Measurements from ENCODE around the gene RXFP3. TPM values are rescaled to one million over a fixed set of nuclear protein-coding genes. Genes with fewer than 3 reads are reported as not detected.
A peak's percentile ranks its signal among the peaks of the same experiment; 100 is the strongest.

Gene RXFP3
- total and polyA plus RNA-seq, 2 of the 8 experiments (the other 6 are each of a cell fraction or from before 2014, with no cell fraction given) = 0.15 TPM; not detected in 1

DNA sequence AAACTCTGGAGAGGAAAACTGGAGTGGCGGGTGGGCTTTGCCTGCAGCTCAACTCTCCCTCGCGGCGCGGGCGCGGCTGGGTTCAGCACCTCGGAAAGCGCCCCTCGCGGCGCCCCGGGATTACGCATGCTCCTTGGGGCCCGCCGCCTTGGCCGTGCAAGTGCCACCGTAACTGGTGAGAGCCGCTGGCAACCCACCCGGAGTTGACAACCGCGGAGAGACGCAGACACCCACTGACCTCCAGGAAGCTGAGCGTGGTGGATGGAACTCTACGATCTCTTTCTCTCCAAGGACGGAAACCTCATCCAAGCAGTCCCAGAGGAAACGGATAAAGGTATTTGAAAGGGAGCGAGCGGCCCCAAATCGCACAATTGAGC is 194 bp upstream of the RXFP3 start:
- Histone ChIP-seq H3K23me2 (ENCODE audit: low read depth, low read length) (peaks cover 7% of the 10 kb centered on the region), H3K14ac (ENCODE audit: insufficient read length) (no peak overlapping the region), H4K20me1 (replicated peaks in 1 of 2; ENCODE audit: control insufficient read depth in 1 of 2, insufficient read depth in 2 of 2, low read length in 2 of 2) (no peaks in the 10 kb centered on the region), H4K5ac (ENCODE audit: insufficient read length, low read depth, low read length) (no peak overlapping the region), H2BK15ac (ENCODE audit: low read length) (no peak overlapping the region), H2AFZ (ENCODE audit: low read length) (peak overlapping the region; percentile 94), H2BK5ac (ENCODE audit: low read depth, low read length) (no peak overlapping the region), H4K91ac (replicated peaks; ENCODE audit: insufficient read length, low read length) (no peak overlapping the region), H3K27me3 (replicated peaks in 1 of 4; ENCODE audit: control insufficient read depth in 3 of 4, extremely low read depth in 1 of 4, insufficient read depth in 3 of 4, low read length in 3 of 4) (peaks cover 0 to 17% (median 13%) of the 10 kb centered on the region in 4 experiments; a peak in 5 of 7 replicates), H3K18ac (ENCODE audit: extremely low read depth, low read length) (no peak overlapping the region), H3K4me1 (replicated peaks in 1 of 4; ENCODE audit: control insufficient read depth in 3 of 4, insufficient read depth in 4 of 4, low read length in 3 of 4) (peaks cover 2 to 5% (median 3%) of the 10 kb centered on the region in 4 experiments; a peak in 5 of 7 replicates), H2BK120ac (replicated peaks; ENCODE audit: low read depth, low read length) (no peak overlapping the region), H2BK20ac (ENCODE audit: low read length) (no peak overlapping the region), H3K36me3 (ENCODE audit: control insufficient read depth in 2 of 4, insufficient read depth in 4 of 4, low read length in 3 of 4) (no peaks in the 10 kb centered on the region), H3K56ac (replicated peaks; ENCODE audit: insufficient read length, low read depth, low read length) (no peak overlapping the region), H3K9me3 (ENCODE audit: insufficient read depth in 2 of 2, low read depth in 1 of 2, low read length in 1 of 2) (no peaks in the 10 kb centered on the region), H2AK5ac (ENCODE audit: low read depth, low read length) (no peak overlapping the region), H2BK12ac (ENCODE audit: low read depth, low read length) (peak overlapping the region; percentile 83; the same call in 1 of the 2 replicates), H3K9ac (replicated peaks in 1 of 4; ENCODE audit: extremely low read depth in 1 of 4, low read depth in 3 of 4, low read length in 3 of 4) (peak overlapping the region in 1 of 4 experiments; percentile 61; a peak in 1 of 7 replicates), H3K79me2 (ENCODE audit: control insufficient read depth in 1 of 2, insufficient read depth in 2 of 2, low read length in 2 of 2) (no peaks in the 10 kb centered on the region), H4K8ac (ENCODE audit: extremely low read depth, insufficient read depth, low read length) (no peak overlapping the region), H3K4ac (replicated peaks; ENCODE audit: insufficient read length, low read depth, low read length) (no peak overlapping the region), H3K23ac (ENCODE audit: insufficient read length) (no peak overlapping the region), H3K4me2 (ENCODE audit: insufficient read depth in 1 of 2, low read depth in 2 of 2, low read length in 2 of 2) (peak overlapping the region; percentile 82 to 98), H3K79me1 (ENCODE audit: low read depth, low read length) (no peaks in the 10 kb centered on the region), H3K27ac (ENCODE audit: low read depth, low read length) (no peak overlapping the region), H3K4me3 (ENCODE audit: extremely low read depth in 1 of 4, insufficient read depth in 2 of 4, low read depth in 3 of 4, low read length in 4 of 4) (peak overlapping the region; percentile 45 to 71 (median 66))
- 3% methylated on average over 28 of the region's 30 CpGs; no CpG with 5 or more reads in 1 of the 2 experiments for WGBS, 2 experiments (ENCODE audit: extremely low coverage in 1 of 2, insufficient coverage in 1 of 2, insufficient read length in 1 of 2, insufficient replicate concordance in 2 of 2, low coverage in 1 of 2, low lambda C conversion rate in 2 of 2, missing lambda C conversion rate in 1 of 2)
- CTCF ChIA-PET (ENCODE audit: partially characterized antibody) = interaction anchor here (0.6 to 4.6 kb wide), 33 partner anchors 9 to 465 kb away, joined by 3 to 44 read pairs (median 4); partner anchors contain the start of gene ADAMTS12
- FAIRE-seq (no peak), DNase-seq (ENCODE audit: low read depth in 1 of 2, low spot score in 2 of 2) (peak in 1 of 2 experiments; percentile 94)
- POLR2A ChIA-PET (ENCODE audit: partially characterized antibody) = interaction anchor here (0.6 to 1.9 kb wide), 3 partner anchors 136 to 495 kb away, joined by 3 to 8 read pairs (median 4); partner anchors contain the start of gene TARS1
- no peak for TF ChIP-seq PHF8 (conservative IDR thresholded peaks at IDR 0.05; ENCODE audit: low read depth, low read length)
- TF ChIP-seq TAF7 (optimal IDR thresholded peaks at IDR 0.05; ENCODE audit: borderline replicate concordance, low read depth, low read length) = no peak
- TF ChIP-seq KDM1A (IDR thresholded peaks at IDR 0.05; ENCODE audit: borderline replicate concordance, low read length) = no peak
- TF ChIP-seq, protein P1, sequence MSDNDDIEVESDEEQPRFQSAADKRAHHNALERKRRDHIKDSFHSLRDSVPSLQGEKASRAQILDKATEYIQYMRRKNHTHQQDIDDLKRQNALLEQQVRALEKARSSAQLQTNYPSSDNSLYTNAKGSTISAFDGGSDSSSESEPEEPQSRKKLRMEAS (IDR thresholded peaks at IDR 0.05) = peak; percentile 83
- no peak for TF ChIP-seq TBP (IDR thresholded peaks at IDR 0.05; ENCODE audit: low read depth, low read length)
- TF ChIP-seq SAP30 (IDR thresholded peaks at IDR 0.05; ENCODE audit: insufficient read depth, insufficient replicate concordance, low read length) = peak; percentile 67
- TF ChIP-seq TCF12 (IDR thresholded peaks at IDR 0.05; ENCODE audit: low read depth, low read length) = no peak
- no peak for TF ChIP-seq CTBP2 (IDR thresholded peaks at IDR 0.05; ENCODE audit: borderline replicate concordance, insufficient read depth, insufficient read length, low read length)
- TF ChIP-seq SIN3A (conservative IDR thresholded peaks at IDR 0.05 in 1 of 2, IDR thresholded peaks at IDR 0.05 in 1 of 2; ENCODE audit: low read depth in 1 of 2, low read length in 2 of 2) = peak; percentile 75 to 90; a peak in 2 of 4 replicates
- no peak for TF ChIP-seq HDAC6 (IDR thresholded peaks at IDR 0.05; ENCODE audit: low read depth, low read length)
- peak; percentile 49 to 86; a peak in 3 of 4 replicates for TF ChIP-seq HDAC2 (IDR thresholded peaks at IDR 0.05; ENCODE audit: borderline replicate concordance in 1 of 2, low read depth in 2 of 2, low read length in 2 of 2)
- TF ChIP-seq SP4 (IDR thresholded peaks at IDR 0.05; ENCODE audit: low read length) = no peak
